H9 (cell line): Measurements from ENCODE around the gene CAMK2G. TPM values are rescaled to one million over a fixed set of nuclear protein-coding genes. Genes with fewer than 3 reads are reported as not detected.

ENCODE experiments used
- DNase-seq: peaks from one replicate; pipeline ENCODE4 v3.0.0-alpha.2; 2017
- H2AFZ ChIP-seq: one replicate; pipeline ENCODE4 v1.6.1; 2013; ENCODE audit warnings: mild to moderate bottlenecking, low read length, control low read depth, moderate library complexity
- H2AK5ac ChIP-seq: 2 replicates; pipeline ENCODE4 v1.6.1; 2013; ENCODE audit warnings: low read length, control low read depth, mixed read lengths; ENCODE audit not compliant: insufficient read length
- H2BK120ac ChIP-seq: one replicate; pipeline ENCODE4 v1.6.1; 2013; ENCODE audit warnings: low read depth, mild to moderate bottlenecking, low read length, control low read depth, inconsistent platforms; ENCODE audit not compliant: poor library complexity, severe bottlenecking
- H2BK12ac ChIP-seq: 2 replicates; pipeline ENCODE4 v1.6.1; 2013; ENCODE audit warnings: low read length, control low read depth, mixed read lengths, low read depth; ENCODE audit not compliant: insufficient read length
- H2BK15ac ChIP-seq: 2 replicates; pipeline ENCODE4 v1.6.1; 2013; ENCODE audit warnings: low read depth, low read length, control low read depth
- H2BK20ac ChIP-seq: one replicate; pipeline ENCODE4 v1.6.1; 2013; ENCODE audit warnings: low read depth, mild to moderate bottlenecking, low read length, control low read depth, inconsistent platforms; ENCODE audit not compliant: poor library complexity, severe bottlenecking
- H2BK5ac ChIP-seq: 2 replicates; pipeline ENCODE4 v1.6.1; 2013; ENCODE audit warnings: low read length, control low read depth, mixed read lengths; ENCODE audit not compliant: insufficient read length
- H3K14ac ChIP-seq: 2 replicates; pipeline ENCODE4 v1.6.1; 2013; ENCODE audit warnings: low read length, control low read depth; ENCODE audit not compliant: insufficient read depth
- H3K18ac ChIP-seq: 2 replicates; pipeline ENCODE4 v1.6.1; 2013; ENCODE audit warnings: low read depth, mild to moderate bottlenecking, mixed read lengths, low read length, control low read depth; ENCODE audit not compliant: insufficient read length
- H3K23ac ChIP-seq: 2 replicates; pipeline ENCODE4 v1.6.1; 2013; ENCODE audit warnings: low read length, control low read depth, mixed read lengths, low read depth; ENCODE audit not compliant: insufficient read length
- H3K23me2 ChIP-seq: 2 replicates; pipeline ENCODE4 v1.6.1; 2013; ENCODE audit warnings: low read depth, mild to moderate bottlenecking, mixed read lengths, low read length, control low read depth; ENCODE audit not compliant: insufficient read length, poor library complexity, severe bottlenecking
- H3K27ac ChIP-seq: 2 replicates; pipeline ENCODE4 v1.5.1; 2013; ENCODE audit warnings: low read length, control low read depth, mixed read lengths, low read depth; ENCODE audit not compliant: insufficient read length
- H3K27me3 ChIP-seq: 2 replicates; pipeline ENCODE4 v1.6.1; 2013; ENCODE audit warnings: low read length, control low read depth, inconsistent platforms; ENCODE audit not compliant: insufficient read depth
- H3K4ac ChIP-seq: 2 replicates; pipeline ENCODE4 v1.6.1; 2013; ENCODE audit warnings: low read depth, mild to moderate bottlenecking, control low read depth, inconsistent platforms, low read length, moderate library complexity
- H3K4me1 ChIP-seq: 2 replicates; pipeline ENCODE4 v1.6.1; 2013; ENCODE audit warnings: low read length, control low read depth, inconsistent platforms; ENCODE audit not compliant: insufficient read depth
- H3K4me2 ChIP-seq: 2 replicates; pipeline ENCODE4 v1.6.1; 2013; ENCODE audit warnings: low read length, control low read depth, mixed read lengths; ENCODE audit not compliant: insufficient read length, insufficient read depth
- H3K56ac ChIP-seq: 2 replicates; pipeline ENCODE4 v1.6.1; 2013; ENCODE audit warnings: low read depth, mild to moderate bottlenecking, mixed read lengths, low read length, control low read depth; ENCODE audit not compliant: insufficient read length
- H3K79me1 ChIP-seq: 2 replicates; pipeline ENCODE4 v1.6.1; 2013; ENCODE audit warnings: low read depth, mild to moderate bottlenecking, moderate library complexity, low read length, control low read depth, inconsistent platforms; ENCODE audit not compliant: insufficient read depth, poor library complexity, severe bottlenecking
- H3K79me2 ChIP-seq: 2 replicates; pipeline ENCODE4 v1.6.1; 2013; ENCODE audit warnings: low read length, control low read depth, inconsistent platforms; ENCODE audit not compliant: insufficient read depth
- H3K9ac ChIP-seq: 2 replicates; pipeline ENCODE4 v1.6.1; 2013; ENCODE audit warnings: low read length, control low read depth, mixed read lengths; ENCODE audit not compliant: insufficient read length; ENCODE audit errors: extremely low read depth
- H3K9me3 ChIP-seq: one replicate; pipeline ENCODE4 v1.6.1; 2013; ENCODE audit warnings: low read depth, low read length, inconsistent platforms; ENCODE audit not compliant: control insufficient read depth
- H3T11ph ChIP-seq: one replicate; pipeline ENCODE4 v1.6.1; 2013; ENCODE audit warnings: mild to moderate bottlenecking, low read length, control low read depth, inconsistent platforms
- H4K20me1 ChIP-seq: one replicate; pipeline ENCODE4 v1.6.1; 2013; ENCODE audit not compliant: control insufficient read depth, insufficient read length, insufficient read depth
- H4K5ac ChIP-seq: 2 replicates; pipeline ENCODE4 v1.6.1; 2013; ENCODE audit warnings: low read depth, mild to moderate bottlenecking, mixed read lengths, low read length, control low read depth; ENCODE audit not compliant: insufficient read length
- H4K8ac ChIP-seq: replicated peaks from 2 replicates; pipeline ENCODE4 v1.6.1; 2013; ENCODE audit warnings: low read length, control low read depth, mixed read lengths, low read depth; ENCODE audit not compliant: insufficient read length
- H4K91ac ChIP-seq: 2 replicates; pipeline ENCODE4 v1.6.1; 2013; ENCODE audit warnings: low read depth, mild to moderate bottlenecking, moderate library complexity, mixed read lengths, low read length, control low read depth; ENCODE audit not compliant: insufficient read length
- H3K27ac Mint-ChIP-seq, 3 experiments: 2 replicates in 2 of 3; 3 replicates in 1 of 3; pipeline ENCODE4 v1.8.0; 2020 to 2021; ENCODE audit warnings: mixed read lengths in 3 of 3, mild to moderate bottlenecking in 1 of 3, moderate library complexity in 1 of 3
- H3K27me3 Mint-ChIP-seq: 2 replicates; pipeline ENCODE4 v1.8.0; 2021; ENCODE audit warnings: low read depth, mild to moderate bottlenecking, moderate library complexity, mixed read lengths
- H3K36me3 Mint-ChIP-seq, 3 experiments: 2 replicates in 2 of 3; 3 replicates in 1 of 3; pipeline ENCODE4 v1.8.0; 2020 to 2021; ENCODE audit warnings: low read depth in 3 of 3, mixed read lengths in 3 of 3; ENCODE audit not compliant: insufficient read depth in 1 of 3
- H3K4me1 Mint-ChIP-seq, 2 experiments: 2 replicates each; pipeline ENCODE4 v1.8.0; 2020; ENCODE audit warnings: mixed read lengths in 2 of 2
- H3K4me3 Mint-ChIP-seq, 2 experiments: 2 replicates in 1 of 2; 3 replicates in 1 of 2; pipeline ENCODE4 v1.8.0; 2020 to 2021; ENCODE audit warnings: mild to moderate bottlenecking in 2 of 2, mixed read lengths in 2 of 2, moderate library complexity in 1 of 2
- H3K9me3 Mint-ChIP-seq, 2 experiments: 2 replicates in 1 of 2; 3 replicates in 1 of 2; pipeline ENCODE4 v1.8.0; 2020; ENCODE audit warnings: mild to moderate bottlenecking in 2 of 2, mixed read lengths in 2 of 2, moderate library complexity in 1 of 2
- WGBS: extraction: QIAGEN DNeasy Blood & Tissue Kit; methylation state at CpG from one replicate; pipeline ENCODE4 v1.1.7; 2013; ENCODE audit warnings: missing lambda C conversion rate, low lambda C conversion rate, mixed read lengths; ENCODE audit not compliant: insufficient read length; ENCODE audit errors: extremely low coverage; 5-methylcytosine and 5-hydroxymethylcytosine counted together
- total RNA-seq: library from RNA; stranded (reverse); gene quantifications from 2 replicates; pipeline ENCODE4 v1.2.1, GENCODE V29; 2021
- TF ChIP-seq, protein P1 (sequence below): fragments of 200-600 bp; sonication (generic); conservative IDR thresholded peaks from 3 replicates; pipeline ENCODE4 v1.8.0; 2021; ENCODE audit warnings: antibody characterized with exemption, mild to moderate bottlenecking

CAMK2G gene
- total RNA-seq, 1 experiment from 2014 or later: 31.8 TPM

DNA sequence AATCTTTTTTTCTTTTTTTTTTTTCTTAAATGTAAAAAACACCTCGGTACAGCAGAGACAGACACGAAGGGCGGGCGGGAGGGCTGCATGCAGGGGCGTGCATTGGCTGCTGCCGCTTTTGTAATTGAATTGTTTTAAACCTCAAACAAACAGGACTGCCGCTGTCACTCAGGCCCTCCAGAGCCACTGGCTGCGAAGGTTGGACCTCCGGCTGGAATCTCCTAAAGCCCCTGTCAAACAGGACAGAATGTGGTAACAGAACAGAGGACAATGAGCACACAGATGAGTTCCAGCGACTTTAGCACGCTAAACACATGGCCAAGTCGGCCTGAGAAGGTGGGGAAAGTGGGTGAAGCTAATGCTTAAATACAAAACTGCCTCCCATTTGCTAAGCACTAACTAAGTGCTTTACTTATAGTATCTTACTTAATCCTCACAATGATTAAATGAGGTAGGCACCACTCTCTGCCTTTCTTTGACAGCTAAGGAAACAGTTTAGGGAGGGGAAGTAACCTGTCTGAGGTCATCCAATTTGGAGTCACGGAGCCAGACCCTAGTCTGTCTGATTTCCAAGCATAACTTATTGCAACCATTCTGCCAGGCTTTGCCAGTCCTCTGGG, 60.0 kb downstream of the CAMK2G start:
- H3K4me2 ChIP-seq: no peak overlapping the region
- no peaks in the 10 kb centered on the region for H4K20me1 ChIP-seq
- no peak overlapping the region for H3K18ac ChIP-seq
- no peak overlapping the region for H2BK12ac ChIP-seq
- Mint-ChIP-seq H3K27ac (no peak overlapping the region), H3K9me3 (no peaks in the 10 kb centered on the region; a peak in 1 of 5 replicates), H3K27me3 (no peaks in the 10 kb centered on the region), H3K36me3 (peaks cover 20 to 49% (median 25%) of the 10 kb centered on the region in 3 experiments; a peak in 6 of 7 replicates), H3K4me3 (no peak overlapping the region), H3K4me1 (peaks cover 11 to 12% of the 10 kb centered on the region in 2 experiments)
- no peak overlapping the region for H2BK15ac ChIP-seq
- H2AFZ ChIP-seq: no peak overlapping the region
- no peak overlapping the region for H3K23ac ChIP-seq
- no peak overlapping the region for H4K5ac ChIP-seq
- no peak overlapping the region for H4K8ac ChIP-seq
- H3K9ac ChIP-seq: no peak overlapping the region
- H2BK5ac ChIP-seq: no peak overlapping the region
- no peaks in the 10 kb centered on the region for H3K9me3 ChIP-seq
- H3T11ph ChIP-seq: no peak overlapping the region
- H3K27me3 ChIP-seq: no peaks in the 10 kb centered on the region
- peaks cover 2% of the 10 kb centered on the region for H3K23me2 ChIP-seq
- H3K14ac ChIP-seq: no peak overlapping the region
- no peak overlapping the region for H2BK120ac ChIP-seq
- H2BK20ac ChIP-seq: no peak overlapping the region
- H2AK5ac ChIP-seq: no peak overlapping the region
- DNase-seq: no peak
- H3K79me2 ChIP-seq: no peaks in the 10 kb centered on the region
- WGBS: no CpG with 5 or more reads among the region's 13 CpGs
- H3K79me1 ChIP-seq: no peaks in the 10 kb centered on the region
- H3K56ac ChIP-seq: no peak overlapping the region
- no peak overlapping the region for H3K4ac ChIP-seq
- TF ChIP-seq, protein P1, sequence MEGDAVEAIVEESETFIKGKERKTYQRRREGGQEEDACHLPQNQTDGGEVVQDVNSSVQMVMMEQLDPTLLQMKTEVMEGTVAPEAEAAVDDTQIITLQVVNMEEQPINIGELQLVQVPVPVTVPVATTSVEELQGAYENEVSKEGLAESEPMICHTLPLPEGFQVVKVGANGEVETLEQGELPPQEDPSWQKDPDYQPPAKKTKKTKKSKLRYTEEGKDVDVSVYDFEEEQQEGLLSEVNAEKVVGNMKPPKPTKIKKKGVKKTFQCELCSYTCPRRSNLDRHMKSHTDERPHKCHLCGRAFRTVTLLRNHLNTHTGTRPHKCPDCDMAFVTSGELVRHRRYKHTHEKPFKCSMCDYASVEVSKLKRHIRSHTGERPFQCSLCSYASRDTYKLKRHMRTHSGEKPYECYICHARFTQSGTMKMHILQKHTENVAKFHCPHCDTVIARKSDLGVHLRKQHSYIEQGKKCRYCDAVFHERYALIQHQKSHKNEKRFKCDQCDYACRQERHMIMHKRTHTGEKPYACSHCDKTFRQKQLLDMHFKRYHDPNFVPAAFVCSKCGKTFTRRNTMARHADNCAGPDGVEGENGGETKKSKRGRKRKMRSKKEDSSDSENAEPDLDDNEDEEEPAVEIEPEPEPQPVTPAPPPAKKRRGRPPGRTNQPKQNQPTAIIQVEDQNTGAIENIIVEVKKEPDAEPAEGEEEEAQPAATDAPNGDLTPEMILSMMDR: no peak
- H3K27ac ChIP-seq: no peak overlapping the region
- no peaks in the 10 kb centered on the region for H3K4me1 ChIP-seq
- no peak overlapping the region for H4K91ac ChIP-seq
